ENCODE data around the gene KCNK17.

DNA sequence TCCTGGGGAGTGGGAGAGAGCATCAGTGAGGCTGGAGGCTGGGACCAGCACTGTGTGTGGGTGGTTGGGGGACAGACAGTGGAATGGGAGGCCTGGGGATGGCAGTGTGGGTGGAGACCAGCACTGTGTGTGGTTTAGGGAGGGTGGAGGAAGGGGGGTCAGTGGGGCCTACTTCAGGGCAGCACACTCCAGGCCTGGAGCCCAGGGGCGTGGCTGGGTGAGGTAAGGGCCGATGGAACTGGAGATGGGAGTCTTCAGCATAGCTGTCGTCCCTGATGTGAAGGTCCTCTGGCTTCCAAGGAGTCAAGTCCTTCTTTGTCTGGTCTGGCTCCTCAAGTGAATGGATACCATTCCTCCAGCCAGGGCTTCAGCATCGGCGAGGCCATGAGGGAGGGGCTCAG, 18.6 kb downstream of the KCNK17 start:
- TF ChIP-seq, protein P1, sequence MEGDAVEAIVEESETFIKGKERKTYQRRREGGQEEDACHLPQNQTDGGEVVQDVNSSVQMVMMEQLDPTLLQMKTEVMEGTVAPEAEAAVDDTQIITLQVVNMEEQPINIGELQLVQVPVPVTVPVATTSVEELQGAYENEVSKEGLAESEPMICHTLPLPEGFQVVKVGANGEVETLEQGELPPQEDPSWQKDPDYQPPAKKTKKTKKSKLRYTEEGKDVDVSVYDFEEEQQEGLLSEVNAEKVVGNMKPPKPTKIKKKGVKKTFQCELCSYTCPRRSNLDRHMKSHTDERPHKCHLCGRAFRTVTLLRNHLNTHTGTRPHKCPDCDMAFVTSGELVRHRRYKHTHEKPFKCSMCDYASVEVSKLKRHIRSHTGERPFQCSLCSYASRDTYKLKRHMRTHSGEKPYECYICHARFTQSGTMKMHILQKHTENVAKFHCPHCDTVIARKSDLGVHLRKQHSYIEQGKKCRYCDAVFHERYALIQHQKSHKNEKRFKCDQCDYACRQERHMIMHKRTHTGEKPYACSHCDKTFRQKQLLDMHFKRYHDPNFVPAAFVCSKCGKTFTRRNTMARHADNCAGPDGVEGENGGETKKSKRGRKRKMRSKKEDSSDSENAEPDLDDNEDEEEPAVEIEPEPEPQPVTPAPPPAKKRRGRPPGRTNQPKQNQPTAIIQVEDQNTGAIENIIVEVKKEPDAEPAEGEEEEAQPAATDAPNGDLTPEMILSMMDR (IDR thresholded peaks at IDR 0.05), result no peak
- no peak for TF ChIP-seq ZFX (IDR thresholded peaks at IDR 0.05; ENCODE audit: borderline replicate concordance)
